Ishikawa (cell line): ENCODE data around the gene ZNF420.

Experiments
- EGR1 ChIP-seq: IDR thresholded peaks from 2 replicates; pipeline ENCODE4 v1.6.1; 2012
- EP300 ChIP-seq: IDR thresholded peaks from 2 replicates; pipeline ENCODE4 v1.6.1; 2012; ENCODE audit warnings: borderline replicate concordance
- RAD21 ChIP-seq: IDR thresholded peaks from 2 replicates; pipeline ENCODE4 v1.6.1; 2012; ENCODE audit warnings: low read depth
- TAF1 ChIP-seq: IDR thresholded peaks from 2 replicates; pipeline ENCODE4 v1.6.1; 2012; ENCODE audit warnings: low read depth, mild to moderate bottlenecking
- USF1 ChIP-seq: IDR thresholded peaks from 2 replicates; pipeline ENCODE4 v1.6.1; 2012

GRCh38 chr19:37136111-37136510, 57.9 kb downstream of the ZNF420 start:
- TF ChIP-seq EP300 (no peak), EGR1 (no peak), RAD21 (no peak), TAF1 (no peak), USF1 (no peak)
